ENCODE measurements around the gene ARHGAP1.

ARHGAP1 gene

GRCh38 chr11:46649180-46649738 lies 51.2 kb downstream of the ARHGAP1 start:
- Histone ChIP-seq H3K27me3 (ENCODE audit: insufficient read depth, low read length) (no peaks in the 10 kb centered on the region), H3K4me1 (ENCODE audit: insufficient read depth, low read length) (peaks cover 9% of the 10 kb centered on the region), H2AFZ (ENCODE audit: low read depth, low read length) (no peak overlapping the region), H3K4me3 (ENCODE audit: low read length) (no peak overlapping the region), H3K9me3 (ENCODE audit: low read length) (no peaks in the 10 kb centered on the region), H3K36me3 (ENCODE audit: insufficient read depth, low read length) (peaks cover 62% of the 10 kb centered on the region)

GRCh38 chr11:46643986-46644385 lies 56.4 kb downstream of the ARHGAP1 start:
- Histone ChIP-seq H2AFZ (ENCODE audit: low read depth, low read length) (no peak overlapping the region), H3K4me1 (ENCODE audit: insufficient read depth, low read length) (peaks cover 1% of the 10 kb centered on the region), H3K4me3 (ENCODE audit: low read length) (no peak overlapping the region), H3K36me3 (ENCODE audit: insufficient read depth, low read length) (peaks cover 33% of the 10 kb centered on the region), H3K27me3 (ENCODE audit: insufficient read depth, low read length) (no peaks in the 10 kb centered on the region), H3K9me3 (ENCODE audit: low read length) (peaks cover 3% of the 10 kb centered on the region)

GRCh38 chr11:46643531-46643930 lies 56.9 kb downstream of the ARHGAP1 start:
- H3K36me3 ChIP-seq (ENCODE audit: insufficient read depth, low read length) = peaks cover 33% of the 10 kb centered on the region
- no peak overlapping the region for H3K4me3 ChIP-seq (ENCODE audit: low read length)
- H3K9me3 ChIP-seq (ENCODE audit: low read length) = peaks cover 3% of the 10 kb centered on the region
- no peaks in the 10 kb centered on the region for H3K27me3 ChIP-seq (ENCODE audit: insufficient read depth, low read length)
- H2AFZ ChIP-seq (ENCODE audit: low read depth, low read length) = no peak overlapping the region
- no peaks in the 10 kb centered on the region for H3K4me1 ChIP-seq (ENCODE audit: insufficient read depth, low read length)

GRCh38 chr11:46642627-46643335 lies 57.6 kb downstream of the ARHGAP1 start:
- peaks cover 32% of the 10 kb centered on the region for H3K36me3 ChIP-seq (ENCODE audit: insufficient read depth, low read length)
- peaks cover 3% of the 10 kb centered on the region for H3K9me3 ChIP-seq (ENCODE audit: low read length)
- H3K4me3 ChIP-seq (ENCODE audit: low read length) = no peak overlapping the region
- H3K4me1 ChIP-seq (ENCODE audit: insufficient read depth, low read length) = no peaks in the 10 kb centered on the region
- H3K27me3 ChIP-seq (ENCODE audit: insufficient read depth, low read length) = no peaks in the 10 kb centered on the region
- H2AFZ ChIP-seq (ENCODE audit: low read depth, low read length) = no peak overlapping the region

- H3K27me3 ChIP-seq (ENCODE audit: insufficient read depth, low read length) = no peaks in the 10 kb centered on the region
- H3K4me1 ChIP-seq (ENCODE audit: insufficient read depth, low read length) = no peaks in the 10 kb centered on the region
- H3K4me3 ChIP-seq (ENCODE audit: low read length) = no peak overlapping the region
- H3K9me3 ChIP-seq (ENCODE audit: low read length) = peaks cover 3% of the 10 kb centered on the region
- peaks cover 22% of the 10 kb centered on the region for H3K36me3 ChIP-seq (ENCODE audit: insufficient read depth, low read length)
- H2AFZ ChIP-seq (ENCODE audit: low read depth, low read length) = no peak overlapping the region
These were observed 58.8 kb downstream of the ARHGAP1 start for GRCh38 chr11:46641639-46642038.

- H3K9me3 ChIP-seq (ENCODE audit: low read length) = peaks cover 3% of the 10 kb centered on the region
- H2AFZ ChIP-seq (ENCODE audit: low read depth, low read length) = no peak overlapping the region
- H3K4me3 ChIP-seq (ENCODE audit: low read length) = no peak overlapping the region
- H3K27me3 ChIP-seq (ENCODE audit: insufficient read depth, low read length) = no peaks in the 10 kb centered on the region
- H3K4me1 ChIP-seq (ENCODE audit: insufficient read depth, low read length) = no peaks in the 10 kb centered on the region
- peaks cover 18% of the 10 kb centered on the region for H3K36me3 ChIP-seq (ENCODE audit: insufficient read depth, low read length)
These were observed 60.2 kb downstream of the ARHGAP1 start for GRCh38 chr11:46640036-46640788.

- H3K4me3 ChIP-seq (ENCODE audit: low read length) = no peak overlapping the region
- H3K36me3 ChIP-seq (ENCODE audit: insufficient read depth, low read length) = peaks cover 13% of the 10 kb centered on the region
- no peak overlapping the region for H2AFZ ChIP-seq (ENCODE audit: low read depth, low read length)
- no peaks in the 10 kb centered on the region for H3K27me3 ChIP-seq (ENCODE audit: insufficient read depth, low read length)
- peaks cover 3% of the 10 kb centered on the region for H3K9me3 ChIP-seq (ENCODE audit: low read length)
- no peaks in the 10 kb centered on the region for H3K4me1 ChIP-seq (ENCODE audit: insufficient read depth, low read length)
These were observed 61.1 kb downstream of the ARHGAP1 start for GRCh38 chr11:46639197-46639839.

GRCh38 chr11:46637546-46637945 lies 62.9 kb downstream of the ARHGAP1 start:
- H3K4me1 ChIP-seq (ENCODE audit: insufficient read depth, low read length) = no peaks in the 10 kb centered on the region
- H3K36me3 ChIP-seq (ENCODE audit: insufficient read depth, low read length) = peaks cover 15% of the 10 kb centered on the region
- H2AFZ ChIP-seq (ENCODE audit: low read depth, low read length) = no peak overlapping the region
- H3K4me3 ChIP-seq (ENCODE audit: low read length) = no peak overlapping the region
- no peaks in the 10 kb centered on the region for H3K27me3 ChIP-seq (ENCODE audit: insufficient read depth, low read length)
- H3K9me3 ChIP-seq (ENCODE audit: low read length) = peaks cover under 1% of the 10 kb centered on the region

- Histone ChIP-seq H2AFZ (ENCODE audit: low read depth, low read length) (no peak overlapping the region), H3K4me1 (ENCODE audit: insufficient read depth, low read length) (no peaks in the 10 kb centered on the region), H3K4me3 (ENCODE audit: low read length) (no peak overlapping the region), H3K9me3 (ENCODE audit: low read length) (no peaks in the 10 kb centered on the region), H3K27me3 (ENCODE audit: insufficient read depth, low read length) (no peaks in the 10 kb centered on the region), H3K36me3 (ENCODE audit: insufficient read depth, low read length) (peaks cover 20% of the 10 kb centered on the region)
These were observed 64.8 kb downstream of the ARHGAP1 start for GRCh38 chr11:46635557-46636139.

- H3K9me3 ChIP-seq (ENCODE audit: low read length) = no peaks in the 10 kb centered on the region
- H3K4me1 ChIP-seq (ENCODE audit: insufficient read depth, low read length) = no peaks in the 10 kb centered on the region
- no peak overlapping the region for H2AFZ ChIP-seq (ENCODE audit: low read depth, low read length)
- no peaks in the 10 kb centered on the region for H3K27me3 ChIP-seq (ENCODE audit: insufficient read depth, low read length)
- peaks cover 24% of the 10 kb centered on the region for H3K36me3 ChIP-seq (ENCODE audit: insufficient read depth, low read length)
- no peak overlapping the region for H3K4me3 ChIP-seq (ENCODE audit: low read length)
These were observed 66.9 kb downstream of the ARHGAP1 start for GRCh38 chr11:46633291-46634217.

- peaks cover 24% of the 10 kb centered on the region for H3K36me3 ChIP-seq (ENCODE audit: insufficient read depth, low read length)
- no peaks in the 10 kb centered on the region for H3K27me3 ChIP-seq (ENCODE audit: insufficient read depth, low read length)
- no peak overlapping the region for H2AFZ ChIP-seq (ENCODE audit: low read depth, low read length)
- no peak overlapping the region for H3K4me3 ChIP-seq (ENCODE audit: low read length)
- H3K4me1 ChIP-seq (ENCODE audit: insufficient read depth, low read length) = no peaks in the 10 kb centered on the region
- H3K9me3 ChIP-seq (ENCODE audit: low read length) = no peaks in the 10 kb centered on the region
These were observed 67.9 kb downstream of the ARHGAP1 start for GRCh38 chr11:46632502-46632901.

- Histone ChIP-seq H3K9me3 (ENCODE audit: low read length) (no peaks in the 10 kb centered on the region), H3K4me1 (ENCODE audit: insufficient read depth, low read length) (no peaks in the 10 kb centered on the region), H3K27me3 (ENCODE audit: insufficient read depth, low read length) (no peaks in the 10 kb centered on the region), H3K4me3 (ENCODE audit: low read length) (no peak overlapping the region), H2AFZ (ENCODE audit: low read depth, low read length) (no peak overlapping the region), H3K36me3 (ENCODE audit: insufficient read depth, low read length) (peaks cover 24% of the 10 kb centered on the region)
These were observed 68.7 kb downstream of the ARHGAP1 start for GRCh38 chr11:46631676-46632075.
